ENCODE data around the gene LLPH.

LLPH gene

DNA sequence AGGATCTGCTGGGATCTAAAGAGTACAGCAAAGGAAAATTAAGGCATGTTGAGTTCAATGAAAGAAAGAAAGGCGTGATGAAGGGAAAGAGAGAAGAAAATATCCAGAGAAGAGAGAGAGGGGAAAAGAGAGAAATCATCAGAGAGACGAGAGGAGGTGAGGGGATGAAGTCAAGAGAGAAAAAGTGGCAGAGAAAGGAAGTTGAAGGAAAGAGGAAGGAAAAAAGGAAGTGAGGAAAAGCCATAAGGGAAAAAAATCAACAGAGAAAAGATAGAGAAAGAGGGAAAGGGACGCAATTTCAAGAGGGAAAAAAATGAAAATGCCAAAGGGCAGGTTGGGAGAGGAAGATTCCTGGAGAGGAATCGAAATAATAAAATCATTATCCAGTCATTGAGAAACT is 40.4 kb downstream of the LLPH start:
- no peak for DNase-seq (ENCODE audit: low read depth in 2 of 2)

DNA sequence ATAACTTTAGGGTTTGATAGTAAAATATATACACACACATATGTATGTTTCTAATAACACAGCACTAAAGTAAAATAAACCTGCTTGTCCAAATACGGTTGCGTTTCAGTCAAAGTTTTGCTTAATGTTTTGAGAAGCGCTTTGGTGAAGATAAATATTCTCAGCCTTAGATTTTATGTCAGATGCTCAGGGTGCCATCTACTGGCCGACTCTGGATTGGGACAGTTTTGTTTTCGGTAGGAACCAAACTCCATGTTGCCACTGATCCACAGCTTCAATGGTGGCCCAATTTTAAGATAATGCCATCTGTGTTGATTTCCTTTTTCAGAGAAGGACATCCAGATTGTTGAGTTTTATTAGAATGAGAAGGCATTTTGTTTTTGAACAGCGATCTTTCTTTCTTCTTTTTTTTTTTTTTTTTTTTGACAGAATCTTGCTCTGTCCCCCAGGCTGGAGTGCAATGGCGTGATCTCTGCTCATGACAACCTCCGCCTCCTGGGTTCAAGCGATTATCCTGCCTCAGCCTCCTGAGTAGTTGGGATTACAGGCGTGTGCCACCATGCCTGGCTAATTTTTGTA is 43.1 kb downstream of the LLPH start:
- DNase-seq (ENCODE audit: low read depth in 2 of 2) = peak; percentile 15 to 36

DNA sequence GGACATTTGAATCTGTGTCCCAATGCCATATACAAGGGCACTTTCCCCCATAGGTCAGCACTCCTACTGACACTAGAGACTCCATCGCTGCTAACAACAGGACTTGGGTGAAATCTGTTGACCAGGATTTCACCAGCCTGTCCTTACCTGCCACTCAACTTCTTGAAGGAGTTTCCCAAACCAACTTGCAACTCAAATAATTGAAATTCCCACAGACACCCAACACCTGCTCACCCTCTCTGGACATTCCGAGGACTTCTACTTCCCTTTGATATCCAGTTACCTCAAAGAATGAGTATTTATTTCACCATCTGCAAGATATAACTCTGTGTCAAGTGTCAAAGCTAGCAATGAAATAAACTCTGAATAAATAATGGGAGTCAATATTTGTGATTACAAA is 44.6 kb downstream of the LLPH start:
- no peak for DNase-seq (ENCODE audit: low read depth in 2 of 2)

DNA sequence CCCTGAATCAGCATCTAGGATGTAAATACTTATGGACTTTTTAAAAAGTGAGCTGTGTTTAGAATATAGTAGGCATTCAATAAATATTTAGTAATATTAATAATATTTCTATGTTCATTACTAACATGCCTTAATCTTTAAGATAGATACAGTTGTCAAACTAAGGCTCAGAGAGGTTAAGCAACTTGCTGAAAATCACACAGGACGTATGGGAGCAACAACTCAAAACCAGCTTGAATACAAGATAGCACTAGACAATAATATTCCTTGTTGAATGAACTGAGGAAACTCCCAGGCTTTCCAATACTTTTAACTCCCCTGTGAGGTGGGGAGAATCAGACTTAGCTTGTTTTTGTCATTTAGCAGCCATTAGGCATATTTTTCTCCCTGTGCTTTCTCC is 45.3 kb downstream of the LLPH start:
- DNase-seq (ENCODE audit: low read depth in 2 of 2) = no peak

DNA sequence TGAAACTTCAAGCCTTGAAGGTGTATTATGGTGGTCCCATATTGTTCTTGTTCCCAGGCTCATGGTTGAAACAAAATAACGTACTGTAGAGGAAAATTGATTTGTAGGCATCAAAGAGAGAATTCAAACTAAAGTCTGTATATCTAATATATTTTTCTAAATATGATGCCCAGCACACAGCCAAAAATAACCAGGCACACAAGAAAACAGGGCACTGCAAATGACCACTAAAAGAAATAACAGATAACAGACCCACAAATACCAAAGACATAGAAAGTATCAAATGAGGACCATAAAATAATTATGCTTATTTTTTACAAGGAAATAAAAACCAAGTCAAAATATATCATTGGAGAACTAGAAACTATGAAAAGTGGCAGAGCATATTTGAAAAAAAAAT is 46.8 kb downstream of the LLPH start:
- DNase-seq (ENCODE audit: low read depth in 2 of 2) = no peak

DNA sequence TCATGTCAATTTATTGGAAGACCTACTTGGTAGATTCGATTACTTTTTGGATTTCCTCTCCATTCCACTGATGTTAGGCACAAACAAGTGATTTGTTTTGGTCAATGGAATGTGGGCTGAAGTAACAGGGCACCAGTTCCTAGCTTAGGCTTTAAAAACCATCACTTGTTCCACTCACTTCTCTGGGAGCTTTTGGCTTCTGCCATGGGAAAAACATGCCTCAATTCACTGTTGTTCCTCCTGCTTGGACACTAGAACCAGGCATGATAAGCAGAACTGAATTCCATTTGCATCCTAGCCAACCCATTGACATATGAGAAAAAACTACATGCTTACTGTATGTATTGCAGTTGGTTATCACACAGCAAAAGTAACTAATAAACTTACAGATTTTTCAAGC is 47.8 kb downstream of the LLPH start:
- DNase-seq (ENCODE audit: low read depth in 2 of 2) = no peak

GRCh38 chr12:66080791-66081190 is 49.8 kb downstream of the LLPH start:
- DNase-seq (ENCODE audit: low read depth in 2 of 2) = no peak

GRCh38 chr12:66077542-66077941 is 53.0 kb downstream of the LLPH start:
- no peak for DNase-seq (ENCODE audit: low read depth in 2 of 2)

DNA sequence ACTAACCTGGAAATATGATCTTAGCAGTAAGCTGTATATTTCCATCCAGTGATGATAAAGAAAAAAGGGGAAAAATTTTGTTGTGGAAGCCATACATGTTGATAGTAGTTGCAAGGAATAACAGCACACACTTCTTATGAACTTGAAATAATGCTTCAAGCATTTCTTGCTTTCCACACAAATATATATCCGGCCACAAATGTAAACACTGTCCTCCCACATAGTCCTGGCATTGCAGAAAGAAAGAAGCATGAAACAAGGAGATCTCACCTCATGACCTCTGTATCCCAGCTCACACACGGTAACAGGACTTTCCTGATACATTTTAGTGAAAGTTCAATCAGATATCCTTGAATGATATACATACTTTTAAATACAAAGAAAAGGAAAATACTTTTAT is 56.0 kb downstream of the LLPH start:
- DNase-seq (ENCODE audit: low read depth in 2 of 2) = no peak

DNA sequence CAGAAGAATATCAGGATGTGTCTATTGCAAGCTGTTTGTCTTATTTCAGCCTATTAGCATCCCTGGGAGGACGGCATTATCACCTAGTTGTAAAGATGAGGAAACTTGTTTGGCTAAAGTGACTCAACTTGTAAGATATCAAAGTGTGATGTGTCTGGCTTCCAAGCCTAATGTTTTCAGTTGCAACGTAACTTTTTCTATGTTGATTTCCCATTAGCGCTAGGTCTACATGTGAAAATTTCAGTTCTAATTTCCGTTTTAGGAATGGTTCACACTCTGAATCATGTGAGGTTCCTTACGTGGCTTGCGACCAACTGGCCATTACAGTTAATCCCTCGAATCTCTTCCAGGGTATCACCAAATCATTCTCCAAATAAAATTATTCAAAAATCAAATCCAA is 58.0 kb downstream of the LLPH start:
- no peak for DNase-seq (ENCODE audit: low read depth in 2 of 2)

GRCh38 chr12:66072135-66072534 is 58.4 kb downstream of the LLPH start:
- DNase-seq (ENCODE audit: low read depth in 2 of 2) = no peak

GRCh38 chr12:66071549-66071948 is 59.0 kb downstream of the LLPH start:
- no peak for DNase-seq (ENCODE audit: low read depth in 2 of 2)

GRCh38 chr12:66070378-66071120 is 60.0 kb downstream of the LLPH start:
- no peak for DNase-seq (ENCODE audit: low read depth in 2 of 2)

DNA sequence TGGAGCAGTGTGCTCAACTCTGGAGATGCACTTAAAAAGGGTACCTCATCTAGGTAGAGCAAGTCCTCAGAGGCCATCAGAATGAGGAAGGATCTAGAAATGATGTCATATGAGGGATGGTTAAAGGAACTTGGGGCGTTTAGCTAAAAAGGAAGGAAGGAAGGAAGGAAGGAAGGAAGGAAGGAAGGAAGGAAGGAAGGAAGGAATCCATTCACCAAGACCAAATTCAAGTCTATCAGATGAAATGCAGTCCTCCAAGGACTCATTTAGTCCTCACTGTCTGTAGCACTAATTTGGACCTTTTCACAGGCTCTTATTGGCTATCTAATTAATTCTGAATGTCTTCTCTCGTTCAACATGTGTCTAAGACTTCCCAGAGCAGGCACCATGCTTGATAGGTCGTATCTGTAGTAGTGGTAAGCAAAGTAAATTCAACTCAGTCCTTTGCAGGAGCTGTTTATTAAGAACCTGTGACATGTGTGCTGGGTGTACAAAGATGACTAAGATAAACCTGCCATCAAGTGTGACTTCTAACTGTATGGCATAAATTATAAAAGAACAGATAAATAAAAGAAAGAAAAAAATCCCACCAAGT is 63.5 kb downstream of the LLPH start:
- DNase-seq (ENCODE audit: low read depth in 2 of 2) = no peak

Measured in stimulated activated CD4-positive, alpha-beta T cell treated with anti-CD3 and anti-CD28 coated beads, Interleukin-1b, Interleukin-23, amount 100 ng/mL, for 4 hours (primary cell).